ENCODE results near the gene LPCAT1. TPM values are rescaled to one million over a fixed set of nuclear protein-coding genes. Genes with fewer than 3 reads are reported as not detected.

LPCAT1 gene
- total and polyA plus RNA-seq, 2 experiments from 2014 or later, result 22.2 to 48.4 TPM

GRCh38 chr5:1429496-1429895, 94.3 kb downstream of the LPCAT1 start:
- no peak overlapping the region for H3K4me2 ChIP-seq (ENCODE audit: unreplicated experiment)
- TF ChIP-seq EZH2phosphoT487 (IDR thresholded peaks at IDR 0.05; ENCODE audit: insufficient read depth, low read depth), result no peak
- TF ChIP-seq EZH2 (IDR thresholded peaks at IDR 0.05; ENCODE audit: insufficient read depth, poor library complexity, severe bottlenecking), result no peak
- H3F3A ChIP-seq (ENCODE audit: insufficient read depth), result no peaks in the 10 kb centered on the region
- whole genome bisulfite sequencing, 2 experiments (ENCODE audit: low coverage in 1 of 2, low lambda C conversion rate in 2 of 2, missing lambda C conversion rate in 2 of 2), result 74 to 78% methylated on average over 5 of the region's 5 CpGs
- H3K27me3 ChIP-seq (replicated peaks; ENCODE audit: insufficient read depth), result no peaks in the 10 kb centered on the region
- H3K27ac ChIP-seq, result no peak overlapping the region
- no peak for DNase-seq
- no peaks in the 10 kb centered on the region for H3K9me3 ChIP-seq (ENCODE audit: low read depth)
- H2AFZ ChIP-seq, result no peak overlapping the region
- in situ Hi-C loops (cut with MboI), result no loop called here
- no peaks in the 10 kb centered on the region for H3K4me1 ChIP-seq (ENCODE audit: insufficient read depth)
- no peaks in the 10 kb centered on the region for H4K20me1 ChIP-seq (ENCODE audit: insufficient read depth)
- H3K79me2 ChIP-seq (ENCODE audit: insufficient read depth), result no peaks in the 10 kb centered on the region
- no peaks in the 10 kb centered on the region for H3K9me2 ChIP-seq (ENCODE audit: insufficient read depth)
- H3K36me3 ChIP-seq (ENCODE audit: low read depth), result no peaks in the 10 kb centered on the region
- H3K4me3 ChIP-seq, result no peak overlapping the region
- H3K9ac ChIP-seq, result no peak overlapping the region

- Histone ChIP-seq H3K27ac (no peak overlapping the region), H3K4me1 (ENCODE audit: insufficient read depth) (no peaks in the 10 kb centered on the region), H3K36me3 (ENCODE audit: low read depth) (no peaks in the 10 kb centered on the region), H4K20me1 (ENCODE audit: insufficient read depth) (no peaks in the 10 kb centered on the region), H3K4me2 (ENCODE audit: unreplicated experiment) (no peak overlapping the region), H3K79me2 (ENCODE audit: insufficient read depth) (no peaks in the 10 kb centered on the region), H3K9ac (no peak overlapping the region), H3F3A (ENCODE audit: insufficient read depth) (no peaks in the 10 kb centered on the region), H3K9me2 (ENCODE audit: insufficient read depth) (no peaks in the 10 kb centered on the region), H3K9me3 (ENCODE audit: low read depth) (no peaks in the 10 kb centered on the region), H3K27me3 (replicated peaks; ENCODE audit: insufficient read depth) (no peaks in the 10 kb centered on the region), H3K4me3 (no peak overlapping the region), H2AFZ (no peak overlapping the region)
- no peak for TF ChIP-seq EZH2 (IDR thresholded peaks at IDR 0.05; ENCODE audit: insufficient read depth, poor library complexity, severe bottlenecking)
- no peak for TF ChIP-seq EZH2phosphoT487 (IDR thresholded peaks at IDR 0.05; ENCODE audit: insufficient read depth, low read depth)
- WGBS, 2 experiments (ENCODE audit: low coverage in 1 of 2, low lambda C conversion rate in 2 of 2, missing lambda C conversion rate in 2 of 2), result 54 to 60% methylated on average over 7 of the region's 7 CpGs
- no peak for DNase-seq
- in situ Hi-C loops (cut with MboI), result no loop called here
Observed at GRCh38 chr5:1429066-1429465, 94.7 kb downstream of the LPCAT1 start.

DNA sequence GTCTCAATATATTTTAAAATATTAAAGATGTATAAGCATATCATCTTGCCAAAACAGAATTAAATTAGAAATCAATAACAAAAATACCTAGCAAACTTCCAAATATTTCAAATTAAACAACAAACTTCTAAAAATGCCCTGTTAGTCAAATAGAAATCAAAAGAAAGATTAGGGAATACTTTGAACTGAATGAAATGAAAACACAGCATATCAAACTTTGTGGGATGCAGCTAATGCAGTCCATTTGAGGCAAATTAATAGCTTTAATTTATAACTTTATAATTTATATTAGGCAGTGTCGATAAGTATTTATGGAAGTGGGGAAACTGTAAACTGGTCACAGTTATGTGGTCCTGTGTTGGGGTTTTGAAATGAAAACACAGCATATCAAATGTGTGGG, 95.7 kb downstream of the LPCAT1 start:
- H3K4me1 ChIP-seq (ENCODE audit: insufficient read depth), result no peaks in the 10 kb centered on the region
- no peak overlapping the region for H3K27ac ChIP-seq
- no peaks in the 10 kb centered on the region for H3K9me3 ChIP-seq (ENCODE audit: low read depth)
- H3K9ac ChIP-seq, result no peak overlapping the region
- no peak overlapping the region for H2AFZ ChIP-seq
- no peaks in the 10 kb centered on the region for H3K79me2 ChIP-seq (ENCODE audit: insufficient read depth)
- H3K27me3 ChIP-seq (replicated peaks; ENCODE audit: insufficient read depth), result no peaks in the 10 kb centered on the region
- no peaks in the 10 kb centered on the region for H3F3A ChIP-seq (ENCODE audit: insufficient read depth)
- in situ Hi-C loops (cut with MboI), result no loop called here
- no peak for DNase-seq
- TF ChIP-seq EZH2phosphoT487 (IDR thresholded peaks at IDR 0.05; ENCODE audit: insufficient read depth, low read depth) (no peak), EZH2 (IDR thresholded peaks at IDR 0.05; ENCODE audit: insufficient read depth, poor library complexity, severe bottlenecking) (no peak)
- H3K36me3 ChIP-seq (ENCODE audit: low read depth), result no peaks in the 10 kb centered on the region
- H3K4me3 ChIP-seq, result no peak overlapping the region
- no peaks in the 10 kb centered on the region for H3K9me2 ChIP-seq (ENCODE audit: insufficient read depth)
- 4 to 14% methylated on average over 1 of the region's 1 CpG for WGBS, 2 experiments (ENCODE audit: low coverage in 1 of 2, low lambda C conversion rate in 2 of 2, missing lambda C conversion rate in 2 of 2)
- H4K20me1 ChIP-seq (ENCODE audit: insufficient read depth), result no peaks in the 10 kb centered on the region
- no peak overlapping the region for H3K4me2 ChIP-seq (ENCODE audit: unreplicated experiment)

- Histone ChIP-seq H3K4me2 (ENCODE audit: unreplicated experiment) (no peak overlapping the region), H3K4me1 (ENCODE audit: insufficient read depth) (no peaks in the 10 kb centered on the region), H3K27me3 (replicated peaks; ENCODE audit: insufficient read depth) (no peaks in the 10 kb centered on the region), H3K9me3 (ENCODE audit: low read depth) (no peaks in the 10 kb centered on the region), H3K4me3 (no peak overlapping the region), H3F3A (ENCODE audit: insufficient read depth) (no peaks in the 10 kb centered on the region), H3K79me2 (ENCODE audit: insufficient read depth) (no peaks in the 10 kb centered on the region), H4K20me1 (ENCODE audit: insufficient read depth) (no peaks in the 10 kb centered on the region), H3K9ac (no peak overlapping the region), H3K36me3 (ENCODE audit: low read depth) (no peaks in the 10 kb centered on the region), H3K27ac (no peak overlapping the region), H2AFZ (no peak overlapping the region), H3K9me2 (ENCODE audit: insufficient read depth) (no peaks in the 10 kb centered on the region)
- DNase-seq, result no peak
- in situ Hi-C loops (cut with MboI), result no loop called here
- TF ChIP-seq EZH2phosphoT487 (IDR thresholded peaks at IDR 0.05; ENCODE audit: insufficient read depth, low read depth) (no peak), EZH2 (IDR thresholded peaks at IDR 0.05; ENCODE audit: insufficient read depth, poor library complexity, severe bottlenecking) (no peak)
- 69 to 75% methylated on average over 9 of the region's 9 CpGs for WGBS, 2 experiments (ENCODE audit: low coverage in 1 of 2, low lambda C conversion rate in 2 of 2, missing lambda C conversion rate in 2 of 2)
Observed at GRCh38 chr5:1424716-1425115, 99.0 kb downstream of the LPCAT1 start.
